ENCODE measurements around the gene ZBTB34.

The ZBTB34 gene

DNA sequence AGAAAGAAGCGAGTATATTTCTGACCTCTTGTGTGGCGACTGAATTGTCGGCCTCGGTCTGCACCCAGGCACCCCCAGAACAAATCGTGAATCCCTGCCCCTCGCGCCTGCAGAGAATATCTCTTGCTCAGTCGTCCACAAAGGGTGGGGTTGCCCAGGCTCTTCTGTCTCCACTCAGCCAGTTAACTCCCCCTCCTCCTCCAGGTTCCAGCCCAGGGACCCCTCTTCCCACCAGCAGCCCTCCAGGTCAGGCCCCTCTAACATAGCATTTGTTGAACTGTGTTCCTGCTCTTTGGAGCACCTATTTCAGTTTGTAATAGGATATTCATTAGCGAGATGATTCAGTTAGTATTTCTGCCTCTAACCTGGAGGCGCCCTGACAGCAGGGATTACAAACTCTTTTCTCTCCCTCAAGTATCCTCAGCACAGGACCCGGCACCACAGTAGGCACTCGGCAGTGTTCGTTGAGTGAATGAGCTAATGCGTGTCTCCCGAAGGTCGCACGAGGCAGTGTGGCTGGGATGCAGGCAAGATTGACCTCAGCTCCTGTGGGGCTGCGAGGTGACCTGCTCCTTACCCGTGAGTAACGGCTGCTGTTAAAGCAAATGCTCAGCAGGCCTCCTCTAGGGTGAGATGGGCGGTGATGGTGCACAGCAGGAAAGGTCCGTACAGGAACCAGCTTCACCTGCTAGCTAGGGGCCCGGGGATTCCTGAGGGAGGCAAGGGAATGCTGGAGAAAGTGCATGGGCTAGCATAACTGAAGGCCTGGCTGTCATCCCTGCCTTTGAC lies 25.8 kb downstream of the ZBTB34 start:
- no peaks in the 10 kb centered on the region for H3K27me3 ChIP-seq (ENCODE audit: control insufficient read depth in 1 of 2, insufficient read depth in 2 of 2, low read length in 2 of 2)
- H3K4me3 ChIP-seq (ENCODE audit: low read depth in 1 of 2, low read length in 2 of 2): no peak overlapping the region
- H3K9ac ChIP-seq (ENCODE audit: low read depth in 1 of 2, low read length in 2 of 2): no peak overlapping the region
- peaks cover 0 to 13% of the 10 kb centered on the region in 2 donors for H3K36me3 ChIP-seq (ENCODE audit: control insufficient read depth in 1 of 2, insufficient read depth in 2 of 2, low read length in 2 of 2)
- no peak overlapping the region for H3K27ac ChIP-seq (ENCODE audit: low read depth, low read length)
- no peaks in the 10 kb centered on the region for H3K4me1 ChIP-seq (ENCODE audit: control insufficient read depth in 1 of 2, insufficient read depth in 2 of 2, low read length in 2 of 2)
- H3K9me3 ChIP-seq (ENCODE audit: control insufficient read depth in 1 of 2, low read length in 2 of 2): no peaks in the 10 kb centered on the region

DNA sequence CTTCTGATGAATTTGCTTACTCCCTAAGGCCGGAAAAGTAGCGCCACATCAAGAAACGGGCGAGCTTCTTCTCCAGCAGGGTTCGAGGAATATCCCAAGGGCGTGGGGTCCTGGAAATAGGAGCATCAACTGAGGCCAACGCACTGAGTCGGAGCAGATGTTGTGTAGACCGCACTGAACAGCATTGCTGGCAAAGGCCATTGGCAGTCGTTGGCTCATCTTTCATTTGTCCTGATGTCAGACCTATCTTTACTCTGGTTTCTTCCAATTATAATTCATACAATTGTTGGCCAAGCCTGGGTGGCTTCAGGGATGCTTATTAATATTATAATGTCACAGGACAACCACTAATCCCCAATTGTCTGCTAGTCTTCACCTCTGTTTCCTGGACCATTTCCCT lies 26.5 kb downstream of the ZBTB34 start:
- H3K4me3 ChIP-seq (ENCODE audit: low read depth in 1 of 2, low read length in 2 of 2): no peak overlapping the region
- H3K27me3 ChIP-seq (ENCODE audit: control insufficient read depth in 1 of 2, insufficient read depth in 2 of 2, low read length in 2 of 2): no peaks in the 10 kb centered on the region
- H3K36me3 ChIP-seq (ENCODE audit: control insufficient read depth in 1 of 2, insufficient read depth in 2 of 2, low read length in 2 of 2): peaks cover 0 to 11% of the 10 kb centered on the region in 2 donors
- no peaks in the 10 kb centered on the region for H3K4me1 ChIP-seq (ENCODE audit: control insufficient read depth in 1 of 2, insufficient read depth in 2 of 2, low read length in 2 of 2)
- no peaks in the 10 kb centered on the region for H3K9me3 ChIP-seq (ENCODE audit: control insufficient read depth in 1 of 2, low read length in 2 of 2)
- H3K27ac ChIP-seq (ENCODE audit: low read depth, low read length): no peak overlapping the region
- no peak overlapping the region for H3K9ac ChIP-seq (ENCODE audit: low read depth in 1 of 2, low read length in 2 of 2)

DNA sequence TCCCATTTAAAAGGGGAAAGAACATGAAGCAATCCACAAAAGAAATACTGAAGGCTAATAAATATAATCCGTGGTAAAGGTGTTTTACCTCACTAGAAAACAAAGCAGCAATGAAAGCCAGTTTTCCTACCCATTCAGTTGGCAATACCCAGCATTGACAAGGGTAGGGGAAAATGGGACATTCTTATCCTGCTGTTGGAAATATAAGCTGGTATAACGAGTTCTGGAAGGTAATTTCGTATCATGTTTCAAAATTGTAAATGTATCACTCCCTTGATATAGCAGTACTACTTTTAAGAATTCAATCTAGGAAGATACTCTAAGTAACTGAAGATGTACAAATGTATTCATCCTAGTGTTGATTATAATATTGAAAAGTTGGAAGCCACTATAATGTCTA lies 31.2 kb downstream of the ZBTB34 start:
- H3K9ac ChIP-seq (ENCODE audit: low read depth in 1 of 2, low read length in 2 of 2): no peak overlapping the region
- H3K4me1 ChIP-seq (ENCODE audit: control insufficient read depth in 1 of 2, insufficient read depth in 2 of 2, low read length in 2 of 2): no peaks in the 10 kb centered on the region
- H3K27ac ChIP-seq (ENCODE audit: low read depth, low read length): no peak overlapping the region
- no peaks in the 10 kb centered on the region for H3K36me3 ChIP-seq (ENCODE audit: control insufficient read depth in 1 of 2, insufficient read depth in 2 of 2, low read length in 2 of 2)
- H3K9me3 ChIP-seq (ENCODE audit: control insufficient read depth in 1 of 2, low read length in 2 of 2): no peaks in the 10 kb centered on the region
- no peaks in the 10 kb centered on the region for H3K27me3 ChIP-seq (ENCODE audit: control insufficient read depth in 1 of 2, insufficient read depth in 2 of 2, low read length in 2 of 2)
- no peak overlapping the region for H3K4me3 ChIP-seq (ENCODE audit: low read depth in 1 of 2, low read length in 2 of 2)

- Histone ChIP-seq H3K36me3 (ENCODE audit: control insufficient read depth in 1 of 2, insufficient read depth in 2 of 2, low read length in 2 of 2) (no peaks in the 10 kb centered on the region), H3K9me3 (ENCODE audit: control insufficient read depth in 1 of 2, low read length in 2 of 2) (no peaks in the 10 kb centered on the region), H3K4me1 (ENCODE audit: control insufficient read depth in 1 of 2, insufficient read depth in 2 of 2, low read length in 2 of 2) (no peaks in the 10 kb centered on the region), H3K27ac (ENCODE audit: low read depth, low read length) (no peak overlapping the region), H3K4me3 (ENCODE audit: low read depth in 1 of 2, low read length in 2 of 2) (no peak overlapping the region), H3K9ac (ENCODE audit: low read depth in 1 of 2, low read length in 2 of 2) (no peak overlapping the region), H3K27me3 (ENCODE audit: control insufficient read depth in 1 of 2, insufficient read depth in 2 of 2, low read length in 2 of 2) (no peaks in the 10 kb centered on the region)
These were observed 32.6 kb downstream of the ZBTB34 start for GRCh38 chr9:126893079-126893478.

DNA sequence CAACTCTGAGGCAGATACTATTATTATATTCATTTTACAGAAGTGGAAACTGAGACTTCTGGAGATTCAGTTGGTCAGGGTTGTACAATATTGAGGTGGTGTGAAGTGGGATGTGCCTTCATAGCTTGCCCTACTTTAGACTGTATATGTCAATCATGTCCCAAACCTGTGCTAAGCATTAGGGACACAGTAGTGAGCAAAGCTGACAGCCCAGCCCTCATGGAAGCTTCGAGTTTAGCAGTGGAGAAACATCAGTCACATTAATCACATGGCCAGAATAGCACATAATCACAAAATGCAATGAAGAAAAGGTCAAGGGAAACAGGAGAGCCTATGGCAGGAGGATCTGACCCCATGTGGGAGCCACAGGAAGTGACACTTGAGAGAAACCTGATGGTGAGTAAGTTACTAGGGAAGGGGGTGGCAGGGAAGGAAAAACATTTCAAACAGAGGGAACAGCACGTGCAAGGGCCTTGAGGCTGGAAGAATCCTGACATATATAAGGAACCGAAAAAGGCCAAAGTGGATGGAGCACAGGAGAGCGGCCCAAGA lies 33.7 kb downstream of the ZBTB34 start:
- H3K27me3 ChIP-seq (ENCODE audit: control insufficient read depth in 1 of 2, insufficient read depth in 2 of 2, low read length in 2 of 2): no peaks in the 10 kb centered on the region
- H3K27ac ChIP-seq (ENCODE audit: low read depth, low read length): no peak overlapping the region
- H3K4me3 ChIP-seq (ENCODE audit: low read depth in 1 of 2, low read length in 2 of 2): no peak overlapping the region
- no peaks in the 10 kb centered on the region for H3K9me3 ChIP-seq (ENCODE audit: control insufficient read depth in 1 of 2, low read length in 2 of 2)
- H3K9ac ChIP-seq (ENCODE audit: low read depth in 1 of 2, low read length in 2 of 2): no peak overlapping the region
- H3K4me1 ChIP-seq (ENCODE audit: control insufficient read depth in 1 of 2, insufficient read depth in 2 of 2, low read length in 2 of 2): no peaks in the 10 kb centered on the region
- no peaks in the 10 kb centered on the region for H3K36me3 ChIP-seq (ENCODE audit: control insufficient read depth in 1 of 2, insufficient read depth in 2 of 2, low read length in 2 of 2)

DNA sequence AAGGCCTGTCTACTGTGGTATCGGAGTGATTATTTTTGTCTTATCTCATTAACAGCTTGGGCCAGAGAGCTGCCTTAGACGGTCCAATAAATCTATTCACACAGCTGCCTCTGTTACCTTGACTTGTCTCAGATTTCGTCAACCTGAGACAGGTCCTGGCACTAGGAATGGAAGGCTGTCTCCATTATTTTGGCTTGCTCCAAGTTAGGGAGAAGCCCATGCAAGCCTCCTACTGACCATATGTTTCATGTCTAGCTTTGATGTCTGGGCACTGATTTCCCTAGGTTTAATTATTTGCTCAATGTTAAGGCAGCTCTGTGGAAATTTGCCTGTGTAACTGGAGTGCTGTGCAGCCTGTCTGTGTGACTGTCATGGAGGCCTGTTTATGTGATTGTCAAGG lies 41.8 kb downstream of the ZBTB34 start:
- Histone ChIP-seq H3K4me1 (ENCODE audit: control insufficient read depth in 1 of 2, insufficient read depth in 2 of 2, low read length in 2 of 2) (no peaks in the 10 kb centered on the region), H3K9ac (ENCODE audit: low read depth in 1 of 2, low read length in 2 of 2) (no peak overlapping the region), H3K9me3 (ENCODE audit: control insufficient read depth in 1 of 2, low read length in 2 of 2) (peaks cover 2 to 8% of the 10 kb centered on the region in 2 donors), H3K4me3 (ENCODE audit: low read depth in 1 of 2, low read length in 2 of 2) (no peak overlapping the region), H3K27ac (ENCODE audit: low read depth, low read length) (no peak overlapping the region), H3K27me3 (ENCODE audit: control insufficient read depth in 1 of 2, insufficient read depth in 2 of 2, low read length in 2 of 2) (no peaks in the 10 kb centered on the region), H3K36me3 (ENCODE audit: control insufficient read depth in 1 of 2, insufficient read depth in 2 of 2, low read length in 2 of 2) (no peaks in the 10 kb centered on the region)

DNA sequence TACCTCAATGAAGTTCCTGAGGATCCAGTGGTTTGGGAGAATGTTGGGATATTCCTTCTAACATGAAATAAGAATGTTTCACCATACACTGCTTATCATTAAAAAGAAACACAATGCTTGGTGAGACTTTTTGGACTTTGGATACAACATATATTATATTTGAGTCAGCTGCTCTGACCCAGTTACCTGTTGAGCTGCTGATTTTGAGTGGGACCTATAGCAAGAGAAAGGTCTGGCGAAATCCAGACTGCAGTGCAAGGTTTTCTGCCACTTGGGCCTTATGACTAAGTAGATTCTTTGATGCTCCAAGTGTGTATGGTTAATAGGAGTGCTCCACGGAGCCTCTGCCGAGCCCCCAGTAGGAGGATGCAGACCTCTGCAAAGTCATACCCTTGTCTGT lies 44.1 kb downstream of the ZBTB34 start:
- Histone ChIP-seq H3K36me3 (ENCODE audit: control insufficient read depth in 1 of 2, insufficient read depth in 2 of 2, low read length in 2 of 2) (no peaks in the 10 kb centered on the region), H3K9me3 (ENCODE audit: control insufficient read depth in 1 of 2, low read length in 2 of 2) (peaks cover 2 to 8% of the 10 kb centered on the region in 2 donors), H3K27me3 (ENCODE audit: control insufficient read depth in 1 of 2, insufficient read depth in 2 of 2, low read length in 2 of 2) (no peaks in the 10 kb centered on the region), H3K27ac (ENCODE audit: low read depth, low read length) (no peak overlapping the region), H3K4me3 (ENCODE audit: low read depth in 1 of 2, low read length in 2 of 2) (no peak overlapping the region), H3K9ac (ENCODE audit: low read depth in 1 of 2, low read length in 2 of 2) (no peak overlapping the region), H3K4me1 (ENCODE audit: control insufficient read depth in 1 of 2, insufficient read depth in 2 of 2, low read length in 2 of 2) (no peaks in the 10 kb centered on the region)

DNA sequence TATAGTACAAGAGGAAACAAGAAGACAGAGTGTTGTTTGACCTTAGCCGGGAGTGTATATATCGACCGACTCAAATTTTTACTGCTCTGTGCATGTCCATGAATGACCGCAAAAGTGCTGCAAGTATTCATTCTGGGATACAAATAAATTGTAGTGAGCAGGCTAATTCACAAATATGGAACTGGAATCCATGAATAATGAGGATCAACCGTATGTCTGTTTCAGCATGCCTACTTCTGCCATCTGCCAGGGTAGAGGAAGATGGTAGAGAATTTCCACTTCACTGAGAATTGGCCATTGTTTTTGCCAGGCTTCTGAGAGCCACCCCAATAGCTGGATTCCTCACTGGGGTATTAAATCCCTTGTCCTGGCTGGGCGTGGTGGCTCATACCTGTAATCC lies 45.7 kb downstream of the ZBTB34 start:
- peaks cover under 1 to 7% of the 10 kb centered on the region in 2 donors for H3K9me3 ChIP-seq (ENCODE audit: control insufficient read depth in 1 of 2, low read length in 2 of 2)
- no peaks in the 10 kb centered on the region for H3K36me3 ChIP-seq (ENCODE audit: control insufficient read depth in 1 of 2, insufficient read depth in 2 of 2, low read length in 2 of 2)
- H3K4me3 ChIP-seq (ENCODE audit: low read depth in 1 of 2, low read length in 2 of 2): no peak overlapping the region
- H3K27me3 ChIP-seq (ENCODE audit: control insufficient read depth in 1 of 2, insufficient read depth in 2 of 2, low read length in 2 of 2): no peaks in the 10 kb centered on the region
- no peaks in the 10 kb centered on the region for H3K4me1 ChIP-seq (ENCODE audit: control insufficient read depth in 1 of 2, insufficient read depth in 2 of 2, low read length in 2 of 2)
- no peak overlapping the region for H3K27ac ChIP-seq (ENCODE audit: low read depth, low read length)
- H3K9ac ChIP-seq (ENCODE audit: low read depth in 1 of 2, low read length in 2 of 2): no peak overlapping the region

DNA sequence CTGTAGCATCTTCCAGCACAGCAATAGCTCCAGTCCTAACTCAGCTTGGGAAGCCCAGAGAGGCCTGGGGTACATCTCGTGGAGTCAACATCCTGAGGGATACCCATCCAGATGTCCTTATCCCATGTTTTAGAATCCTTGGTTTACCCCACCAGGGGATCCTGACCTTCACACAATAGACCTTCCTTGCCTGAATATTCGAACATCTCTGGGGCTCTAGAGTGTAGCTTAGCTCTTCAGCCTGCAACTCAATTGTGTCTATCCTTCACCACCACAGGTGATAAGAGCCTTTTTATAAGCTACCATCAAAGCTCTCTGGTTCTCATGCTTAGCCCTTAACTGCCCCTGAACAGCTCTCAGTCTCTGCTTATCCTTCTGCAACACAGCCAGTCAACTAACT lies 46.6 kb downstream of the ZBTB34 start:
- Histone ChIP-seq H3K36me3 (ENCODE audit: control insufficient read depth in 1 of 2, insufficient read depth in 2 of 2, low read length in 2 of 2) (no peaks in the 10 kb centered on the region), H3K9ac (ENCODE audit: low read depth in 1 of 2, low read length in 2 of 2) (no peak overlapping the region), H3K9me3 (ENCODE audit: control insufficient read depth in 1 of 2, low read length in 2 of 2) (no peaks in the 10 kb centered on the region), H3K4me1 (ENCODE audit: control insufficient read depth in 1 of 2, insufficient read depth in 2 of 2, low read length in 2 of 2) (no peaks in the 10 kb centered on the region), H3K4me3 (ENCODE audit: low read depth in 1 of 2, low read length in 2 of 2) (no peak overlapping the region), H3K27me3 (ENCODE audit: control insufficient read depth in 1 of 2, insufficient read depth in 2 of 2, low read length in 2 of 2) (no peaks in the 10 kb centered on the region), H3K27ac (ENCODE audit: low read depth, low read length) (no peak overlapping the region)

DNA sequence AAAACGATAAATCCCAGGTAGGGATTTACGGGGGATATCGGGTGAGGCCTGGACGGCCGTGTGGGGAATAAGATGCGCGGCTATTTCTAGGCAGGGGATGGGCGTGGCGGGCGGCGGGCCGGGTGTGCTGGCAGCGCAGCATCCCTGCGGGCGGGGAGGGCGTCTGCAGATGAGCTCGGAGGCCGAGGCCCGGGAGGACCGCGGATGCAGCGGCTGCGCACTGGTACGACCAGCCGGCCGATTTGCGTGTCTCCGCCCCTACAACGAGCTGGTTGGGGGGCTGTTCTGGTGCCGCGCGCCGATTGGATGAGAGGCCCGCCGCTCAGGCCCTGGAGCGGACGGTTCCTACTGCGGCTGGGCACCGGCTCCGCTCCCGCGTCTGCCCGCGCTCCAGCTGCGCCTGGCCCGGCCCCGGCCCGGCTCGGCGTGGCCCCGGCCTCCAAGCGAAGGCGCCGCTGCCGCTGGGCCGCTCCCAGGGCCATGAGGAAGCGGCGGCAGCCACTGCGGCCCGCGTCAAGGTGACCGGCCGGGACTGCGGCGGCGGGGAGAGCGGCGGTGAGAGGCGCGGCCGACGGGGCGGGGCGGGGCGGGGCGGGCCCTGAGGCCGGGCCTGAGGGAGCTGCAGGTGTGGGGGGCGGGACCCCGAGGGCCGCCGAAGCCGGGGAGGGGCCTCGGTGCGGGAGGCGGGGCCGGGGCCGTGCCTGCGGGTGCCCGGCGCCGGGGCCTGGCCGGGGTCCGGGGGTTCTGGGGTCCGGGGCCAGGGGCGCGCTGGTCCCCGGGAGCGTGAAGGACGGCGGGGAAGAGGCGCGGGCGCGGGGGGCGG lies 54.2 kb downstream of the ZBTB34 start, which contains the start of gene RALGPS1:
Gene RALGPS1 (plus strand): TSS at position 325 of the 823 bp plus-strand sequence. CDS start 47,508 bp downstream, outside the sequence.
- peak within 1 kb of the TSS; percentile 80 for H3K27ac ChIP-seq (ENCODE audit: low read depth, low read length)

More for the DNA sequence above, 54.2 kb downstream of the ZBTB34 start, which contains the start of gene RALGPS1:
- no peaks in the 10 kb centered on the region for H3K36me3 ChIP-seq (ENCODE audit: control insufficient read depth in 1 of 2, insufficient read depth in 2 of 2, low read length in 2 of 2)
- no peaks in the 10 kb centered on the region for H3K9me3 ChIP-seq (ENCODE audit: control insufficient read depth in 1 of 2, low read length in 2 of 2)
- no peaks in the 10 kb centered on the region for H3K27me3 ChIP-seq (ENCODE audit: control insufficient read depth in 1 of 2, insufficient read depth in 2 of 2, low read length in 2 of 2)
- H3K9ac ChIP-seq (ENCODE audit: low read depth in 1 of 2, low read length in 2 of 2): peak within 1 kb of the TSS; percentile 81 to 83
- H3K4me1 ChIP-seq (ENCODE audit: control insufficient read depth in 1 of 2, insufficient read depth in 2 of 2, low read length in 2 of 2): peaks cover 23 to 27% of the 10 kb centered on the region in 2 donors
- peak within 1 kb of the TSS; percentile 75 to 76 for H3K4me3 ChIP-seq (ENCODE audit: low read depth in 1 of 2, low read length in 2 of 2)
